OCI-M1 (cell line): ENCODE results near the gene TMEM117.
A peak's percentile ranks its signal among the peaks of the same experiment; 100 is the strongest.

Source experiments
- DNase-seq: peaks from one replicate; lab custom pipeline; 2025; lab: John Stamatoyannopoulos, UW

TMEM117 gene

DNA sequence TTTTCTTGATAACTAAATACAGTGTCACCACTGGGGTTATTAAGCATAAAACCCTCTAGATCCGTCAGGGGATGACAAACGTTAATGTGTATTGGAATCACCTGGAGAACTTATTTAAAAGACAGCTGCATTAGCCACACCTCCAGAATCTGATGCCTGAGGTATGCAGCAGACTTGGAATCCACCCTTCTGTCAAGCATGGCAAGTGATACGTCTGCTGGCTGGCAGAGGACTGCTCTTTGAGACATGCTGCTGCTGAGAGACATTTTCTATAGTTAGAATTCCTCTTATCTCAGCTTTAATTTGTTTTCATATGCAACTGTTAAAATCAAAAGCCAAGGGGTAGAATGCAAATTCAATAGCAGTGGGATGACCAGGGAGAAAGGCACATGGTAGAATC lies 544.0 kb downstream of the TMEM117 start:
- DNase-seq: no peak

- DNase-seq: no peak
Measured at GRCh38 chr12:44380861-44381260, 545.0 kb downstream of the TMEM117 start.

GRCh38 chr12:44381341-44381740 lies 545.5 kb downstream of the TMEM117 start:
- no peak for DNase-seq

DNA sequence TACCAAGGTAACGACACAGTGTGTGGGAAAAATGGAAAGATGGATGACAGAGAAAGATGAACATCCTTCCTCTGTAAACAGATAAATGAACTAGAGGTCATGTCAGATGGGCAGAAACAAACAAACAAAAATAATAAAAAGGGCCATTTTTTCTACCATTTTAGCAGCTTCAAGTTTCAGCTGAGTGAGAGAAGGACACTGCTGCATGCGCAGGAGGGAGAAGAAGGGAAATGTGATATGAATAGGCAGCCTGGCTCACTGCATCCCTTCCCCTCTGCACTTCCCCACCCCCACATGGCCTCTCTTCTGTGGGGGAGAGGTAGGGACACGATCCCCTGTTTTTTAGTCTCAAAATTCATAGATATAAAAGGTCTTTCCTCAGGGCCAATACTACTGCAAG lies 548.3 kb downstream of the TMEM117 start:
- DNase-seq: no peak

GRCh38 chr12:44385964-44386363 lies 550.1 kb downstream of the TMEM117 start:
- peak; percentile 41 for DNase-seq

DNA sequence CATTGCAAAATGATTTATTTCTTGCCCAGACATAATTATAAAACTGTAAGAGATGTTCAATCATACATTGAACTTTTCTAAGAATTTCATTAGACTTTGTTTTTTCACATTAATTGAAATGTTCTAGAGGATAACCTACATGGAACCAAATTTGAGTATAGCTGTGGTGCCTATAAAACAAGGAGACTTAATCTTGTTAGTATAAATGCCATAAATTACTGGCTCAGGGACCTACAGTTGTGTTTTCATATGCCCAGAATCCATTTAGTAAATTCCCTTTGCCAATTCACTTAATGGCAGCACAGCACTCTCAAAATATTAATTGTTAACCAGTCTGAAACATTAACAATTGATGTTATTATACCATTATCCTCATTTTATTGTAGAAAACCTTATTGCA lies 551.7 kb downstream of the TMEM117 start:
- DNase-seq: no peak

- DNase-seq: no peak
Measured at GRCh38 chr12:44389038-44389437, 553.2 kb downstream of the TMEM117 start.

- peak; percentile 9 for DNase-seq
Measured at GRCh38 chr12:44389896-44390295, 554.0 kb downstream of the TMEM117 start.

DNA sequence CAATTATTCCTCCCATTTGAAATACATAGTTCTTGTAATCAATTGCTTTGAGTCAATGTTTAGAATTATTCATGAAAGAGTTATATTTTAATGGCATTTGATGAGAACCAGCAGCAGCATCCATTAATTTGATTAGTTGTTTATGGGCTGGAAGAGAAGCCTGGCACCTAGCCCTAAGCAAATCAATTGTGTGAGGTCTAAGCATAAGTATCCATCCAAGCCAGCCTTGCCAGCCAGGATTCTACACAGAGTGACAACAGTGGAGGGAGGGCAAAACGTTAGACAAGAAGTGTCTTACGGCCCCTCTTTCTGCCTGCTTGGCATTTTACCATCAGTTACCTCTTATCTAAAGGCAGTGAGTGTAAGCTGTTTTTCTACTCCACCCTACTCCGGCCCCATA lies 561.8 kb downstream of the TMEM117 start:
- DNase-seq: no peak

DNA sequence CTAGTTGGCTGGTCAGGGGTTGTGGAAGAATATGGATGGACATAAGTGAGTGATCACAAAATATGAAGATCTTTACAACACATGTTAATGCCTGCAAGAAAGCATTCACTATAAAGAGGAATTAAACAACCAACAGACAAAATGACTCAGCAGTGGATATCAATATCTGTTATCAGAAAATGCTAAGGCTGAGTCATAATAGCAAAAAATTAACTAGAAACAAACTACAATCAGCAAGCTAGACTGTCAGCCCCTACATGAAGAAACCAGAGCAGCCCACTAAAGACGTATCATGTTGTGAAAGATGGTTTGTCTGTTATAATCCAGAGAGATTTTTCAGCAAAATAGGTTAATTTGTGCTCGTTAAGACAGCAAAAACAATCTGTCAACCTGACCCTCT lies 567.3 kb downstream of the TMEM117 start:
- DNase-seq: peak; percentile 64

GRCh38 chr12:44405297-44405696 lies 569.4 kb downstream of the TMEM117 start:
- DNase-seq: no peak

GRCh38 chr12:44422559-44422958 lies 586.7 kb downstream of the TMEM117 start:
- DNase-seq: no peak

DNA sequence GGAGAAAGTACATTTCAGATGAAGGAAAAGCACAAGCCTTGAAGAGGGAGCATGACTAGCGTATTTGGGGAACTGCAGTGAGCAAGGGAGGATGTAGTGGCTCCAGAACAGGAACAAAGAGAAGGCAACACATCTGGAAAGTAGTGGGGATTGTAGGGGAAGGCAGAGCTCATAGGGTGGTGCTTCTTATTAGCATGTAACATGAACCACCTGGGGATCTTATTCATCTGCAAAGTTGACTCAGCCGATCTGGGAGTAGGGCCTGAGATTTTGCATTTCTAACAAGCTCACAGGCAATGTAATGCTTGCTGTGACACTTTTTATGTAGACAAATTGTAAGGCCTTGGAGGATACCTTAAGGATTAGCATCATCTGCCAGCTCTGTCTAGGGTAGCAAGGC lies 592.9 kb downstream of the TMEM117 start:
- no peak for DNase-seq

DNA sequence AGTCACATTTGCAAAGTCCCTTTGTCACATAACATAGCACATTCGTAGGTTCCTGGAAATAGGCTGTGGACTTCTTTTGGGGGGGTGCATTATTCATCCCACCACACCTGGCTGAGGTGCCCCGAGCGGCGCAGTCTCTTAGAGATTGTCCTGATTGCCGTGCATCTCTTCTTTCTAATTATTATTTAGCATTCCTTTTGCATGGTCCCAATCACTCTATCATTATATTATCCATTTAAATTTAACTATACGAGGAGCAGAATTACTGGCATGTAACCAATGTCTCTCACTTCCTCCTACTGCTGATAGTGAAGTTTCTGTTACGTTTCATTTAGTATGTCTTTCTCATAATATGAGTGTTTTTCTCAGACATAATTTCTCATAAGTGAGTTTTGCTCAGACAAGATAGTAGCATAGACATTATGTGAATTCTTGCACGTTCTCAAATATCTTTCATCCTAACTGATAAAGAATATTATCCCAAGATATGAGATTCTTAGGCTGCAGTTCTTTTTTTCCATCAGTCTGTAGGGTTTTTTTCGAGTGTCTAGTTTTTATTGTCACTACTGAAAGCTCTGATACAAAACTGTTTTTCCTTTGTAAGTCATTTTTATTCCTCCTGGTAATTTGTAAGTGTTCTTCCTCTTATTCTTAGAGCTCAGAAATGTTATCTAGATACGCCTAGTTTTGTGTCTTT lies 595.9 kb downstream of the TMEM117 start:
- no peak for DNase-seq

- no peak for DNase-seq
Measured at GRCh38 chr12:44433659-44434058, 597.8 kb downstream of the TMEM117 start.

- DNase-seq: no peak
Measured at GRCh38 chr12:44436756-44437155, 600.9 kb downstream of the TMEM117 start.
